Smooth muscle cell (in vitro differentiated cells): ENCODE measurements around the gene LCE2C. TPM values are rescaled to one million over a fixed set of nuclear protein-coding genes. Genes with fewer than 3 reads are reported as not detected.

ENCODE experiments used
- DNase-seq: peaks from one replicate; lab custom pipeline; 2025; ENCODE audit not compliant: unreplicated experiment; lab: John Stamatoyannopoulos, UW
- H2AFZ ChIP-seq: fragments of 200-600 bp; sonication (generic); 2 replicates; pipeline ENCODE4 v1.6.0; 2016; ENCODE audit warnings: antibody characterized with exemption, low read depth, mild to moderate bottlenecking
- H3F3A ChIP-seq: fragments of 200-600 bp; sonication (generic); 2 replicates; pipeline ENCODE4 v1.6.0; 2017; ENCODE audit warnings: antibody characterized with exemption, low read depth
- H3K27ac ChIP-seq: fragments of 200-600 bp; sonication (generic); 2 replicates; pipeline ENCODE4 v1.5.1; 2016; ENCODE audit warnings: low read depth, mild to moderate bottlenecking
- H3K27me3 ChIP-seq: fragments of 200-600 bp; sonication (generic); 2 replicates; pipeline ENCODE4 v1.6.1; 2016; ENCODE audit warnings: low read depth, mild to moderate bottlenecking
- H3K36me3 ChIP-seq: fragments of 200-600 bp; sonication (generic); 2 replicates; pipeline ENCODE4 v1.5.1; 2016; ENCODE audit warnings: low read depth
- H3K4me1 ChIP-seq: fragments of 200-600 bp; sonication (generic); 2 replicates; pipeline ENCODE4 v1.5.1; 2016; ENCODE audit warnings: low read depth
- H3K4me2 ChIP-seq: fragments of 200-600 bp; sonication (generic); 2 replicates; pipeline ENCODE4 v1.6.0; 2016; ENCODE audit warnings: mild to moderate bottlenecking
- H3K4me3 ChIP-seq: fragments of 200-600 bp; sonication (generic); 2 replicates; pipeline ENCODE4 v1.5.1; 2016; ENCODE audit warnings: mild to moderate bottlenecking
- H3K79me2 ChIP-seq: fragments of 200-600 bp; sonication (generic); 2 replicates; pipeline ENCODE4 v1.6.0; 2016; ENCODE audit warnings: low read depth, mild to moderate bottlenecking
- H3K9ac ChIP-seq: fragments of 200-600 bp; sonication (generic); 2 replicates; pipeline ENCODE4 v1.6.0; 2016; ENCODE audit warnings: low read depth
- H3K9me3 ChIP-seq: fragments of 200-600 bp; sonication (generic); replicated peaks from 2 replicates; pipeline ENCODE4 v1.5.1; 2016; ENCODE audit warnings: low read depth
- H4K20me1 ChIP-seq: fragments of 200-600 bp; sonication (generic); 2 replicates; pipeline ENCODE4 v1.6.0; 2016; ENCODE audit warnings: low read depth
- CTCF ChIP-seq: fragments of 200-600 bp; sonication (generic); IDR thresholded peaks from 2 replicates; pipeline ENCODE4 v1.5.1; 2017; ENCODE audit warnings: borderline replicate concordance, mild to moderate bottlenecking, antibody characterized with exemption; ENCODE audit not compliant: insufficient read depth, poor library complexity, severe bottlenecking
- WGBS: methylation state at CpG from one replicate; pipeline ENCODE4 v1.1.7; 2016; ENCODE audit warnings: low lambda C conversion rate; 5-methylcytosine and 5-hydroxymethylcytosine counted together
- polyA plus RNA-seq: library from polyadenylated mRNA; unstranded; fragments of >200 nt; fragmentation: Nextera tagmentation; extraction: Ambion mirVana; gene quantifications from 2 replicates; pipeline ENCODE4 v1.2.1, GENCODE V29; 2016
- total RNA-seq: library from RNA; depleted of rRNA; stranded (reverse); fragments of >200 nt; gene quantifications from 2 replicates; pipeline ENCODE4 v1.2.3, GENCODE V29; 2014

Gene LCE2C
- total and polyA plus RNA-seq, 2 experiments from 2014 or later = not detected

- no peaks in the 10 kb centered on the region for H3K36me3 ChIP-seq
- H3K4me2 ChIP-seq = no peak overlapping the region
- no peaks in the 10 kb centered on the region for H4K20me1 ChIP-seq
- WGBS = 57% methylated on average over 3 of the region's 3 CpGs
- H3K4me1 ChIP-seq = no peaks in the 10 kb centered on the region
- no peak for DNase-seq
- H3K9ac ChIP-seq = no peak overlapping the region
- H3K4me3 ChIP-seq = no peak overlapping the region
- H3K27me3 ChIP-seq = no peaks in the 10 kb centered on the region
- H3K79me2 ChIP-seq = no peaks in the 10 kb centered on the region
- peaks cover under 1% of the 10 kb centered on the region for H3K9me3 ChIP-seq
- H2AFZ ChIP-seq = no peak overlapping the region
- no peaks in the 10 kb centered on the region for H3F3A ChIP-seq
- no peak overlapping the region for H3K27ac ChIP-seq
- TF ChIP-seq CTCF = no peak
Measured at GRCh38 chr1:152643945-152644344, 31.1 kb upstream of the LCE2C start.

- H2AFZ ChIP-seq = no peak overlapping the region
- 61% methylated on average over 3 of the region's 3 CpGs for WGBS
- DNase-seq = no peak
- H3K79me2 ChIP-seq = no peaks in the 10 kb centered on the region
- no peak overlapping the region for H3K9ac ChIP-seq
- H4K20me1 ChIP-seq = no peaks in the 10 kb centered on the region
- no peak overlapping the region for H3K27ac ChIP-seq
- no peaks in the 10 kb centered on the region for H3F3A ChIP-seq
- H3K27me3 ChIP-seq = no peaks in the 10 kb centered on the region
- no peak overlapping the region for H3K4me3 ChIP-seq
- no peak for TF ChIP-seq CTCF
- no peak overlapping the region for H3K4me2 ChIP-seq
- H3K36me3 ChIP-seq = no peaks in the 10 kb centered on the region
- peaks cover 9% of the 10 kb centered on the region for H3K9me3 ChIP-seq
- no peaks in the 10 kb centered on the region for H3K4me1 ChIP-seq
Measured at GRCh38 chr1:152645146-152645545, 29.9 kb upstream of the LCE2C start.

GRCh38 chr1:152646656-152647055, 28.4 kb upstream of the LCE2C start:
- H3K27ac ChIP-seq = no peak overlapping the region
- H3K4me2 ChIP-seq = no peak overlapping the region
- DNase-seq = no peak

More at GRCh38 chr1:152646656-152647055, 28.4 kb upstream of the LCE2C start:
- no peak for TF ChIP-seq CTCF
- Histone ChIP-seq H3K27me3 (no peaks in the 10 kb centered on the region), H3K4me1 (no peaks in the 10 kb centered on the region), H3K36me3 (no peaks in the 10 kb centered on the region), H3K9me3 (peaks cover 11% of the 10 kb centered on the region), H3F3A (no peaks in the 10 kb centered on the region), H3K4me3 (no peak overlapping the region), H4K20me1 (no peaks in the 10 kb centered on the region), H2AFZ (no peak overlapping the region), H3K79me2 (no peaks in the 10 kb centered on the region), H3K9ac (no peak overlapping the region)
